Liver (tissue), 9 donors: ENCODE measurements around the gene GALNT10. TPM values are rescaled to one million over a fixed set of nuclear protein-coding genes. Genes with fewer than 3 reads are reported as not detected.

ENCODE experiments used
- DNase-seq: peaks from one replicate; pipeline ENCODE4 v3.0.0-alpha.2; 2017; ENCODE audit warnings: low spot score
- H3K27ac ChIP-seq, 2 donors: one replicate each; pipeline ENCODE4 v1.7.0; 2013; ENCODE audit warnings: inconsistent platforms in 2 of 2, low read length in 2 of 2, control low read depth in 1 of 2, low read depth in 1 of 2, mild to moderate bottlenecking in 1 of 2
- H3K27me3 ChIP-seq, 4 donors: one replicate each; pipeline versions ENCODE4 v1.6.1 to v1.7.0; 2013; ENCODE audit warnings: low read length in 3 of 4, inconsistent platforms in 1 of 4, mild to moderate bottlenecking in 1 of 4, moderate library complexity in 1 of 4; ENCODE audit not compliant: control insufficient read depth in 4 of 4, insufficient read depth in 4 of 4
- H3K36me3 ChIP-seq, 4 donors: one replicate each; pipeline versions ENCODE4 v1.6.1 to v1.7.0; 2013; ENCODE audit warnings: low read length in 3 of 4, mild to moderate bottlenecking in 3 of 4, low read depth in 1 of 4, moderate library complexity in 1 of 4; ENCODE audit not compliant: control insufficient read depth in 4 of 4, insufficient read depth in 3 of 4
- H3K4me1 ChIP-seq, 4 donors: one replicate each; pipeline versions ENCODE4 v1.6.1 to v1.7.0; 2013; ENCODE audit warnings: low read length in 3 of 4, mild to moderate bottlenecking in 3 of 4, moderate library complexity in 1 of 4; ENCODE audit not compliant: control insufficient read depth in 4 of 4, insufficient read depth in 4 of 4
- H3K4me3 ChIP-seq, 3 donors: one replicate each; pipeline versions ENCODE4 v1.6.1 to v1.7.0; 2013; ENCODE audit warnings: low read length in 3 of 3, control low read depth in 1 of 3, low read depth in 1 of 3, mild to moderate bottlenecking in 1 of 3
- H3K9ac ChIP-seq, 2 donors: one replicate each; pipeline ENCODE4 v1.7.0; 2013; ENCODE audit warnings: low read length in 2 of 2, mild to moderate bottlenecking in 2 of 2, moderate library complexity in 2 of 2, control low read depth in 1 of 2, low read depth in 1 of 2
- H3K9me3 ChIP-seq, 4 donors: one replicate each; pipeline versions ENCODE4 v1.6.1 to v1.7.0; 2013; ENCODE audit warnings: low read length in 3 of 4; ENCODE audit not compliant: control insufficient read depth in 4 of 4
- FOXA1 ChIP-seq: IDR thresholded peaks from 2 replicates; pipeline ENCODE4 v1.6.1; 2016; ENCODE audit warnings: antibody characterized with exemption
- FOXA2 ChIP-seq: IDR thresholded peaks from 2 replicates; pipeline ENCODE4 v1.6.1; 2016; ENCODE audit warnings: antibody characterized with exemption
- GABPA ChIP-seq, 2 donors: IDR thresholded peaks in 1 of 2; conservative IDR thresholded peaks in 1 of 2; 2 replicates each; pipeline ENCODE4 v1.6.1; 2016; ENCODE audit warnings: antibody characterized with exemption in 2 of 2, mild to moderate bottlenecking in 1 of 2, moderate library complexity in 1 of 2
- HNF4G ChIP-seq: IDR thresholded peaks from 2 replicates; pipeline ENCODE4 v1.6.1; 2016; ENCODE audit warnings: antibody characterized with exemption
- JUND ChIP-seq, 2 donors: IDR thresholded peaks; 2 replicates each; pipeline ENCODE4 v1.6.1; 2016; ENCODE audit warnings: antibody characterized with exemption in 2 of 2
- NR2F2 ChIP-seq: IDR thresholded peaks from 2 replicates; pipeline ENCODE4 v1.6.1; 2016; ENCODE audit warnings: antibody characterized with exemption
- RAD21 ChIP-seq, 2 donors: IDR thresholded peaks; 2 replicates each; pipeline ENCODE4 v1.6.1; 2016; ENCODE audit warnings: antibody characterized with exemption in 2 of 2, mild to moderate bottlenecking in 2 of 2
- RXRA ChIP-seq, 2 donors: IDR thresholded peaks; 2 replicates each; pipeline ENCODE4 v1.6.1; 2017 to 2018; ENCODE audit warnings: antibody characterized with exemption in 2 of 2, mild to moderate bottlenecking in 1 of 2
- SP1 ChIP-seq: IDR thresholded peaks from 2 replicates; pipeline ENCODE4 v1.6.1; 2018; ENCODE audit warnings: antibody characterized with exemption, mild to moderate bottlenecking
- TAF1 ChIP-seq: conservative IDR thresholded peaks from 2 replicates; pipeline ENCODE4 v1.6.1; 2016; ENCODE audit warnings: antibody characterized with exemption, mild to moderate bottlenecking
- WGBS: extraction: QIAGEN DNeasy Blood & Tissue Kit; methylation state at CpG from one replicate; pipeline ENCODE4 v1.1.7; 2013; 5-methylcytosine and 5-hydroxymethylcytosine counted together
- polyA plus RNA-seq, 2 donors: library from polyadenylated mRNA; stranded (reverse) in 1 of 2; unstranded in 1 of 2; fragments of 200-250 nt in 1 of 2; fragments of >200 nt in 1 of 2; fragmentation: Nextera tagmentation in 1 of 2; extraction: Ambion mirVana in 1 of 2; gene quantifications; one replicate each; pipeline versions ENCODE4 v1.2.1 to v1.2.3, GENCODE V29; 2013 to 2015
- total RNA-seq, 2 donors: library from RNA; depleted of rRNA; stranded (reverse); fragments of >200 nt; gene quantifications; one replicate each; pipeline ENCODE4 v1.2.3, GENCODE V29; 2014
- TF ChIP-seq, protein P1 (sequence below): IDR thresholded peaks from 2 replicates; pipeline ENCODE4 v1.6.1; 2016; ENCODE audit warnings: antibody characterized with exemption
- TF ChIP-seq, protein P2 (sequence below): IDR thresholded peaks from 2 replicates; pipeline ENCODE4 v1.6.1; 2016; ENCODE audit warnings: antibody characterized with exemption, mild to moderate bottlenecking
- TF ChIP-seq, protein P3 (sequence below): IDR thresholded peaks from 2 replicates; pipeline ENCODE4 v1.6.1; 2016; ENCODE audit warnings: antibody characterized with exemption
- TF ChIP-seq, protein P4 (sequence below): fragments of 150-350 bp; IDR thresholded peaks from 2 replicates; pipeline ENCODE4 v1.5.1; 2017; ENCODE audit warnings: improper control_type of control experiment, low read depth, low read length; ENCODE audit not compliant: missing input control
- donor health status: healthy.
- donor health status: healthy.
- donor health status: healthy.
- donor health status: healthy.
- donor health status: healthy.

The GALNT10 gene
- total and polyA plus RNA-seq, 4 donors: 1.1 to 17.8 (median 5.3) TPM

DNA sequence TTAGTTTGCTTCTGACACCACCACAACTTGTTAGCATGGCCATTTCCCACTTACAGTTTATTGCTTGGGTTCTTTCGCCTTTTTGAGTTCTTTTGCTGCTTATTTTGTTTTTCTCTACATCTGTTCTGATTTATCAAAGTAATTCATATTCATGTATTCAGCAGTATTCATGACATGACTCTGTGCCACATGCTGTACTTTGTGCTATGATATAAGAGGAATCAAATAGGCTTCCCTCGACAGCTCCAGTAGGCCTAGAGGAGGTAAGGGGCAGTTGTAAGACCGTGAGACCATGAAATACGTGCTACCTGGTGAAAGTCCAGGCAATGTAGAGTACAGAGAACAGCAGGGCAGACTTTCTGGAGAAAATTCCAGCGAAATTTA is 144.5 kb downstream of the GALNT10 start (continued):
- TF ChIP-seq, protein P1, sequence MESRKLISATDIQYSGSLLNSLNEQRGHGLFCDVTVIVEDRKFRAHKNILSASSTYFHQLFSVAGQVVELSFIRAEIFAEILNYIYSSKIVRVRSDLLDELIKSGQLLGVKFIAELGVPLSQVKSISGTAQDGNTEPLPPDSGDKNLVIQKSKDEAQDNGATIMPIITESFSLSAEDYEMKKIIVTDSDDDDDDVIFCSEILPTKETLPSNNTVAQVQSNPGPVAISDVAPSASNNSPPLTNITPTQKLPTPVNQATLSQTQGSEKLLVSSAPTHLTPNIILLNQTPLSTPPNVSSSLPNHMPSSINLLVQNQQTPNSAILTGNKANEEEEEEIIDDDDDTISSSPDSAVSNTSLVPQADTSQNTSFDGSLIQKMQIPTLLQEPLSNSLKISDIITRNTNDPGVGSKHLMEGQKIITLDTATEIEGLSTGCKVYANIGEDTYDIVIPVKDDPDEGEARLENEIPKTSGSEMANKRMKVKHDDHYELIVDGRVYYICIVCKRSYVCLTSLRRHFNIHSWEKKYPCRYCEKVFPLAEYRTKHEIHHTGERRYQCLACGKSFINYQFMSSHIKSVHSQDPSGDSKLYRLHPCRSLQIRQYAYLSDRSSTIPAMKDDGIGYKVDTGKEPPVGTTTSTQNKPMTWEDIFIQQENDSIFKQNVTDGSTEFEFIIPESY: no peak

DNA sequence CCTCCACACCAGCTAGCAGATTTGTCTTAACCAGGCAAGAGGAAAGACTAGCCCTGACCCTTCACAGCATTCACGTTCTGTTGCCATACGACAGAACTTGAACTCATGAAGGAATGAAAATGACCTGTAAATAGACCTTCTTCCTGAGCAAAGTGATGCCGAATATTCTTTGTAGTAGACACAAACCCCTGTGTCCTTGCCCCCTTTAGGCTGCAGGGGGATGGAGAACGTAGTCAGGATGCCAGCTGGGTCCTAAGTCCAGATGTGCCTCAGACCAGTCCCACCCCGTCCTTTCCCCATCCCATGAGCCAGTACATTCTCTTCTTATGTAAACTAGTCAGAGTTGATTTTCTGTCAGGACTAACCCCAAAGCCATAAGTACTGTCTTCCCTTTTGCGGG is 151.1 kb downstream of the GALNT10 start:
- Histone ChIP-seq H3K4me1 (no peaks in the 10 kb centered on the region), H3K36me3 (no peaks in the 10 kb centered on the region), H3K4me3 (no peak overlapping the region), H3K9ac (no peak overlapping the region), H3K27me3 (no peaks in the 10 kb centered on the region), H3K9me3 (no peaks in the 10 kb centered on the region), H3K27ac (no peak overlapping the region)
- TF ChIP-seq FOXA1 (no peak), HNF4G (no peak), TAF1 (no peak), SP1 (no peak), GABPA (IDR thresholded peaks at IDR 0.05 in 1 of 2, conservative IDR thresholded peaks at IDR 0.05 in 1 of 2) (no peak), FOXA2 (no peak), JUND (IDR thresholded peaks at IDR 0.05) (no peak), RAD21 (IDR thresholded peaks at IDR 0.05) (no peak), NR2F2 (no peak), RXRA (IDR thresholded peaks at IDR 0.05) (no peak)
- TF ChIP-seq, protein P2, sequence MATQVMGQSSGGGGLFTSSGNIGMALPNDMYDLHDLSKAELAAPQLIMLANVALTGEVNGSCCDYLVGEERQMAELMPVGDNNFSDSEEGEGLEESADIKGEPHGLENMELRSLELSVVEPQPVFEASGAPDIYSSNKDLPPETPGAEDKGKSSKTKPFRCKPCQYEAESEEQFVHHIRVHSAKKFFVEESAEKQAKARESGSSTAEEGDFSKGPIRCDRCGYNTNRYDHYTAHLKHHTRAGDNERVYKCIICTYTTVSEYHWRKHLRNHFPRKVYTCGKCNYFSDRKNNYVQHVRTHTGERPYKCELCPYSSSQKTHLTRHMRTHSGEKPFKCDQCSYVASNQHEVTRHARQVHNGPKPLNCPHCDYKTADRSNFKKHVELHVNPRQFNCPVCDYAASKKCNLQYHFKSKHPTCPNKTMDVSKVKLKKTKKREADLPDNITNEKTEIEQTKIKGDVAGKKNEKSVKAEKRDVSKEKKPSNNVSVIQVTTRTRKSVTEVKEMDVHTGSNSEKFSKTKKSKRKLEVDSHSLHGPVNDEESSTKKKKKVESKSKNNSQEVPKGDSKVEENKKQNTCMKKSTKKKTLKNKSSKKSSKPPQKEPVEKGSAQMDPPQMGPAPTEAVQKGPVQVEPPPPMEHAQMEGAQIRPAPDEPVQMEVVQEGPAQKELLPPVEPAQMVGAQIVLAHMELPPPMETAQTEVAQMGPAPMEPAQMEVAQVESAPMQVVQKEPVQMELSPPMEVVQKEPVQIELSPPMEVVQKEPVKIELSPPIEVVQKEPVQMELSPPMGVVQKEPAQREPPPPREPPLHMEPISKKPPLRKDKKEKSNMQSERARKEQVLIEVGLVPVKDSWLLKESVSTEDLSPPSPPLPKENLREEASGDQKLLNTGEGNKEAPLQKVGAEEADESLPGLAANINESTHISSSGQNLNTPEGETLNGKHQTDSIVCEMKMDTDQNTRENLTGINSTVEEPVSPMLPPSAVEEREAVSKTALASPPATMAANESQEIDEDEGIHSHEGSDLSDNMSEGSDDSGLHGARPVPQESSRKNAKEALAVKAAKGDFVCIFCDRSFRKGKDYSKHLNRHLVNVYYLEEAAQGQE: no peak
- TF ChIP-seq, protein P3, sequence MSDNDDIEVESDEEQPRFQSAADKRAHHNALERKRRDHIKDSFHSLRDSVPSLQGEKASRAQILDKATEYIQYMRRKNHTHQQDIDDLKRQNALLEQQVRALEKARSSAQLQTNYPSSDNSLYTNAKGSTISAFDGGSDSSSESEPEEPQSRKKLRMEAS: no peak
- 86% methylated on average over 6 of the region's 6 CpGs for WGBS
- no peak for DNase-seq

DNA sequence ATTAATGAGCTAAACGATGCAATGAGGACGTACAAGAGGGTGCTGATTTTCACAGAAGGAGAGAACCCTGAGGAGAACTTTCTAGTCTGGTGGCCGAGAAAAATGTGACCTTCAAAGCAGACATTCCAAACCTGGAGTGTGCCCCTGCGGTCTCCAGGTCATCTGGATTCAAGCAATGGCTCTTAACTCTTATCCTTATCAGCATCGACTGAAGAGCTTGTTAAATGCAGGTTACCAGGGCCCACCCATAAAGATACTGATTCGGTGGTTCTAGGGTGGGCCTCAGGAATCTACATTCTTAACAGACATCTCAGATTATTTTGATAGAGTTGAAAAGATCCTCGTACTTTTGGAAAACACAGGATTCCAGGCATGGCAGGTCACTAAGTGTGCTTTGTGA is 151.7 kb downstream of the GALNT10 start:
- Histone ChIP-seq H3K9me3 (no peaks in the 10 kb centered on the region), H3K4me1 (no peaks in the 10 kb centered on the region), H3K36me3 (no peaks in the 10 kb centered on the region), H3K27me3 (no peaks in the 10 kb centered on the region), H3K4me3 (no peak overlapping the region), H3K27ac (no peak overlapping the region), H3K9ac (no peak overlapping the region)
- 85% methylated on average over 7 of the region's 7 CpGs for WGBS
- DNase-seq: no peak
- no peak for TF ChIP-seq GABPA (IDR thresholded peaks at IDR 0.05 in 1 of 2, conservative IDR thresholded peaks at IDR 0.05 in 1 of 2)
- no peak for TF ChIP-seq FOXA2
- TF ChIP-seq, protein P4, sequence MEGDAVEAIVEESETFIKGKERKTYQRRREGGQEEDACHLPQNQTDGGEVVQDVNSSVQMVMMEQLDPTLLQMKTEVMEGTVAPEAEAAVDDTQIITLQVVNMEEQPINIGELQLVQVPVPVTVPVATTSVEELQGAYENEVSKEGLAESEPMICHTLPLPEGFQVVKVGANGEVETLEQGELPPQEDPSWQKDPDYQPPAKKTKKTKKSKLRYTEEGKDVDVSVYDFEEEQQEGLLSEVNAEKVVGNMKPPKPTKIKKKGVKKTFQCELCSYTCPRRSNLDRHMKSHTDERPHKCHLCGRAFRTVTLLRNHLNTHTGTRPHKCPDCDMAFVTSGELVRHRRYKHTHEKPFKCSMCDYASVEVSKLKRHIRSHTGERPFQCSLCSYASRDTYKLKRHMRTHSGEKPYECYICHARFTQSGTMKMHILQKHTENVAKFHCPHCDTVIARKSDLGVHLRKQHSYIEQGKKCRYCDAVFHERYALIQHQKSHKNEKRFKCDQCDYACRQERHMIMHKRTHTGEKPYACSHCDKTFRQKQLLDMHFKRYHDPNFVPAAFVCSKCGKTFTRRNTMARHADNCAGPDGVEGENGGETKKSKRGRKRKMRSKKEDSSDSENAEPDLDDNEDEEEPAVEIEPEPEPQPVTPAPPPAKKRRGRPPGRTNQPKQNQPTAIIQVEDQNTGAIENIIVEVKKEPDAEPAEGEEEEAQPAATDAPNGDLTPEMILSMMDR: no peak
- TF ChIP-seq, protein P1: no peak
- no peak for TF ChIP-seq RXRA (IDR thresholded peaks at IDR 0.05)
